Sigmoid colon (tissue), 7 donors: ENCODE data around the gene HOXB6. TPM values are rescaled to one million over a fixed set of nuclear protein-coding genes. Genes with fewer than 3 reads are reported as not detected.
A peak's percentile ranks its signal among the peaks of the same experiment; 100 is the strongest.

Source experiments
- DNase-seq: peaks from one replicate; pipeline ENCODE4 v3.0.0-alpha.2; 2019
- H3K27ac ChIP-seq, 4 donors: fragments of 200-600 bp; sonication (generic); one replicate each; pipeline ENCODE4 v1.5.1; 2016 to 2019; ENCODE audit warnings: mild to moderate bottlenecking in 1 of 4
- H3K27me3 ChIP-seq, 3 donors: fragments of 200-600 bp; sonication (generic); one replicate each; pipeline ENCODE4 v1.5.1; 2019; ENCODE audit warnings: mild to moderate bottlenecking in 1 of 3
- H3K36me3 ChIP-seq, 4 donors: fragments of 200-600 bp; sonication (generic); one replicate each; pipeline ENCODE4 v1.5.1; 2016 to 2019
- H3K4me1 ChIP-seq, 4 donors: fragments of 200-600 bp; sonication (generic); one replicate each; pipeline ENCODE4 v1.5.1; 2017 to 2019
- H3K4me3 ChIP-seq, 4 donors: fragments of 200-600 bp; sonication (generic); one replicate each; pipeline ENCODE4 v1.5.1; 2017 to 2019; ENCODE audit warnings: mild to moderate bottlenecking in 2 of 4, moderate library complexity in 1 of 4
- H3K9me3 ChIP-seq, 4 donors: fragments of 200-600 bp in 3 of 4; sonication (generic) in 3 of 4; one replicate each; pipeline versions ENCODE4 v1.5.1 to v1.6.1; 2013 to 2019
- EP300 ChIP-seq, 4 donors: sonication (generic); formaldehyde crosslinking; IDR thresholded peaks; one replicate each; pipeline ENCODE4 v1.6.1; 2017; ENCODE audit warnings: antibody characterized with exemption in 4 of 4
- POLR2A ChIP-seq, 2 donors: fragments of 450-650 bp; IDR thresholded peaks; one replicate each; pipeline ENCODE4 v1.6.1; 2016; ENCODE audit warnings: antibody characterized with exemption in 2 of 2, mild to moderate bottlenecking in 2 of 2, moderate library complexity in 2 of 2
- POLR2AphosphoS5 ChIP-seq, 4 donors: sonication (generic); formaldehyde crosslinking; IDR thresholded peaks; one replicate each; pipeline ENCODE4 v1.6.1; 2017; ENCODE audit warnings: antibody characterized with exemption in 4 of 4
- WGBS, 2 donors: extraction: QIAGEN DNeasy Blood & Tissue Kit; methylation state at CpG; one replicate each; pipeline ENCODE4 v1.1.7; 2013; 5-methylcytosine and 5-hydroxymethylcytosine counted together
- intact Hi-C: fragments of 100-400 bp; cut with DNase I; formaldehyde crosslinking; loops from one replicate; pipeline ENCODE4 v1.15.1; 2023
- polyA plus RNA-seq, 3 donors: library from polyadenylated mRNA; stranded (reverse); fragments of 200-250 nt; gene quantifications; one replicate each; pipeline ENCODE4 v1.2.3, GENCODE V29; 2013
- total RNA-seq, 4 donors: library from RNA; depleted of rRNA; stranded (reverse); fragments of >200 nt; gene quantifications; one replicate each; pipeline ENCODE4 v1.1.0, GENCODE V29; 2016
- TF ChIP-seq, protein P1 (sequence below), 4 experiments: fragments of 450-650 bp in 3 of 4; fragments of 200-600 bp in 1 of 4; IDR thresholded peaks; one replicate each; pipeline ENCODE4 v1.5.1; 2016 to 2019; ENCODE audit warnings: antibody characterized with exemption in 4 of 4, mild to moderate bottlenecking in 3 of 4, moderate library complexity in 2 of 4
- donor health status: healthy with polysubstance abuse.
- donor health status: Bipolar disorder and iron deficiency.
- donor health status: healthy.

Gene HOXB6
- total and polyA plus RNA-seq, 7 donors = 6.0 to 28.5 (median 10.2) TPM

DNA sequence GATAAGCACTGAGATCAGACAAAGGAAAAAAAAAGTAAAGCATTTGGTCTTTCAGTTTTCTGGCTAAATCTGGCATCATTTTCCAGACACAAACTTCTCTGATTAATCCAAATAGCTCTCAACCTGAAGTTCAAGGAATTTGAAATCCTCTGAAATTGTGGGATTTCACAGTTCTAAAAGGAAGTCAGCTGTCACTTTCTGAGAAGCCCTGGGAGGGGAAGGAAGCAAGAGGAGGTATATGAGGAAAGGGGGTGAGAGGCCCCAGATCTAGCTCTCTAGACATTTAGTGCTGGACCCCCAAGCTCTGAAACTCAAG lies 38.9 kb upstream of the HOXB6 start:
- no peak overlapping the region for H3K4me3 ChIP-seq
- peaks cover 0 to 21% (median 15%) of the 10 kb centered on the region in 4 donors for H3K4me1 ChIP-seq
- H3K27me3 ChIP-seq = peaks cover 51 to 99% (median 88%) of the 10 kb centered on the region in 3 donors
- H3K27ac ChIP-seq = no peak overlapping the region
- intact Hi-C loops = no loop called here
- TF ChIP-seq, protein P1, sequence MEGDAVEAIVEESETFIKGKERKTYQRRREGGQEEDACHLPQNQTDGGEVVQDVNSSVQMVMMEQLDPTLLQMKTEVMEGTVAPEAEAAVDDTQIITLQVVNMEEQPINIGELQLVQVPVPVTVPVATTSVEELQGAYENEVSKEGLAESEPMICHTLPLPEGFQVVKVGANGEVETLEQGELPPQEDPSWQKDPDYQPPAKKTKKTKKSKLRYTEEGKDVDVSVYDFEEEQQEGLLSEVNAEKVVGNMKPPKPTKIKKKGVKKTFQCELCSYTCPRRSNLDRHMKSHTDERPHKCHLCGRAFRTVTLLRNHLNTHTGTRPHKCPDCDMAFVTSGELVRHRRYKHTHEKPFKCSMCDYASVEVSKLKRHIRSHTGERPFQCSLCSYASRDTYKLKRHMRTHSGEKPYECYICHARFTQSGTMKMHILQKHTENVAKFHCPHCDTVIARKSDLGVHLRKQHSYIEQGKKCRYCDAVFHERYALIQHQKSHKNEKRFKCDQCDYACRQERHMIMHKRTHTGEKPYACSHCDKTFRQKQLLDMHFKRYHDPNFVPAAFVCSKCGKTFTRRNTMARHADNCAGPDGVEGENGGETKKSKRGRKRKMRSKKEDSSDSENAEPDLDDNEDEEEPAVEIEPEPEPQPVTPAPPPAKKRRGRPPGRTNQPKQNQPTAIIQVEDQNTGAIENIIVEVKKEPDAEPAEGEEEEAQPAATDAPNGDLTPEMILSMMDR (IDR thresholded peaks at IDR 0.05) = no peak
- TF ChIP-seq EP300 (IDR thresholded peaks at IDR 0.05) (no peak), POLR2A (IDR thresholded peaks at IDR 0.05) (no peak), POLR2AphosphoS5 (IDR thresholded peaks at IDR 0.05) (no peak)
- H3K36me3 ChIP-seq = no peaks in the 10 kb centered on the region
- no peaks in the 10 kb centered on the region for H3K9me3 ChIP-seq
- no peak for DNase-seq

DNA sequence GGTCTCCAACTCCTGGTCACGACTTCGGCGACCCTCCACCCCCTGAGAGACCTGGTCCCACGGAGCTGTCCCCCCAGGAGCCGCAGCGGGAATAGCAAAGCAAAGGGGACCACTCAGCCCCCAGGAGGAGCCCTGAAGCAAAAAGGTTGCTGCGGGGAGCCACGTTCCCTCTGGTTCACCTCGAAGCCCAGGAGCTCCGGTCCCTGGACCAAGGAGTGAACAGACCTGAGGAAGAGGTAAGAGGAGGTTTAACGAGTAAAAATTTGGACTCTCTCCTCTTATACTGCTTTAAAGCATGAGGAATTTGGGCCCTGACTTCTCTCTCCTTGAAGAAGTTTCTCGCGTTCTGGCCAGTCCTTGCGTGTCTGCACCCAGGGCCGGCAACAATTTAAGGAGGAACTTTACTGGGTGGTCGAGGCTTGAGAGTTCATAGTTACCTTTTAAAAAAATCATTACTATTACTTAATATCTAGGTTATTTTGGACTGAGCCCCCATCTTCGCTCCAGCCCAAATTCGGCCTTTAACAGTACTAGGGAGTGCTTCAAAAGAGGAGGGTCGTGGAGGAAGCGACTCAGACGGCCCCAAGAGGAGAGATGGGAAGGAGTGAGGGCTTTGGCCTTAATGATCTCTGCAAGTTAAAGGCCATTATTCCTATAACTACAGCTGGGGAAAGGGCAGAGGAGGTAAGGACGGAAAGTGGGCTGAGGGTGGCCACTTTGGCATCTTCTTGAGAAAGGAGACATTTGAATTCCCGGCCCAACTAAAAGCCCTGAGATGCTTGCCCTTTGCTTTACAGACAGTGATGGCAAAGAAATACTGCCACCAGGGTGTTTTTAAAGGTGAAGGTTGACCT lies 38.3 kb upstream of the HOXB6 start:
- peaks cover 48 to 99% (median 86%) of the 10 kb centered on the region in 3 donors for H3K27me3 ChIP-seq
- H3K36me3 ChIP-seq = no peaks in the 10 kb centered on the region
- peak; percentile 7 for DNase-seq
- no peaks in the 10 kb centered on the region for H3K9me3 ChIP-seq
- no peak overlapping the region for H3K4me3 ChIP-seq
- TF ChIP-seq, protein P1 (IDR thresholded peaks at IDR 0.05) = no peak
- TF ChIP-seq POLR2A (IDR thresholded peaks at IDR 0.05) (no peak), POLR2AphosphoS5 (IDR thresholded peaks at IDR 0.05) (no peak), EP300 (IDR thresholded peaks at IDR 0.05) (no peak)
- no peak overlapping the region for H3K27ac ChIP-seq
- H3K4me1 ChIP-seq = peaks cover 0 to 21% (median 15%) of the 10 kb centered on the region in 4 donors
- 16 to 46% methylated on average over 23 of the region's 23 CpGs for WGBS, 2 donors
- intact Hi-C loops = no loop called here

GRCh38 chr17:48642059-48642842 lies 37.5 kb upstream of the HOXB6 start:
- no peaks in the 10 kb centered on the region for H3K36me3 ChIP-seq
- 11% methylated on average over 58 of the region's 58 CpGs for WGBS, 2 donors
- no peak overlapping the region for H3K27ac ChIP-seq
- peak; percentile 56 for DNase-seq
- H3K4me3 ChIP-seq = no peak overlapping the region
- H3K27me3 ChIP-seq = peaks cover 49 to 99% (median 86%) of the 10 kb centered on the region in 3 donors
- TF ChIP-seq EP300 (IDR thresholded peaks at IDR 0.05) (no peak), POLR2AphosphoS5 (IDR thresholded peaks at IDR 0.05) (no peak), POLR2A (IDR thresholded peaks at IDR 0.05) (no peak)
- TF ChIP-seq, protein P1 (IDR thresholded peaks at IDR 0.05) = no peak
- H3K4me1 ChIP-seq = peaks cover 0 to 15% (median 11%) of the 10 kb centered on the region in 4 donors
- intact Hi-C loops = no loop called here
- no peaks in the 10 kb centered on the region for H3K9me3 ChIP-seq

- Histone ChIP-seq H3K27ac (no peak overlapping the region), H3K4me1 (peaks cover 0 to 11% (median 6%) of the 10 kb centered on the region in 4 donors), H3K9me3 (no peaks in the 10 kb centered on the region), H3K36me3 (no peaks in the 10 kb centered on the region), H3K27me3 (peaks cover 49 to 100% (median 86%) of the 10 kb centered on the region in 3 donors), H3K4me3 (no peak overlapping the region)
- TF ChIP-seq POLR2AphosphoS5 (IDR thresholded peaks at IDR 0.05) (no peak), POLR2A (IDR thresholded peaks at IDR 0.05) (no peak), EP300 (IDR thresholded peaks at IDR 0.05) (no peak)
- TF ChIP-seq, protein P1 (IDR thresholded peaks at IDR 0.05) = no peak
- WGBS, 2 donors = 14 to 39% methylated on average over 29 of the region's 29 CpGs
- peak; percentile 60 for DNase-seq
- intact Hi-C loops = no loop called here
Observed at GRCh38 chr17:48641541-48642058, 36.8 kb upstream of the HOXB6 start.
